Erythroblast (primary cell): ENCODE data around the gene ANTXR2.

ENCODE experiments used
- GATA1 ChIP-seq: IDR thresholded peaks from 2 replicates; pipeline ENCODE4 v1.6.1; 2011; ENCODE audit warnings: low read depth, mild to moderate bottlenecking, control low read depth, low read length, moderate library complexity
- POLR2A ChIP-seq: IDR thresholded peaks from 2 replicates; pipeline ENCODE4 v1.6.1; 2011; ENCODE audit warnings: mild to moderate bottlenecking, low read length

DNA sequence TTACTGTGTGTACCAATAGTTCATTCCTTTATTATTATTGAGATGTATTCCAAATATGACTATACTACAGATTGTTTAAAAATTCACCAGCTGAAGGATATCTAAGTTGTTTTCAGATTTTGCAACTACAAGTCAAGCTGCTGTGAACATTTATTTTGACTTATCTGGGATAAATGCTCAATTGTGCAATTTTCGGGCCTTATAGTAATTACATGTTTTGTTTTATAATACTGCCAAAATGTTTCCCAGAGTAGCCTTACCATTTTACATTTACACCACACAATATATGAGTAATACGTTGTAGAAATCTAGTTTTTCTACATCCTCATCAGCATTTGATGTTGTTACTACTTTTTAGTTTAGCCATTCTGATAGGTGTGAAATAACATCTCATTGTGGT lies 179.6 kb downstream of the ANTXR2 start:
- TF ChIP-seq POLR2A = no peak
- no peak for TF ChIP-seq GATA1
